ENCODE results near the gene MAFG.

Gene MAFG

DNA sequence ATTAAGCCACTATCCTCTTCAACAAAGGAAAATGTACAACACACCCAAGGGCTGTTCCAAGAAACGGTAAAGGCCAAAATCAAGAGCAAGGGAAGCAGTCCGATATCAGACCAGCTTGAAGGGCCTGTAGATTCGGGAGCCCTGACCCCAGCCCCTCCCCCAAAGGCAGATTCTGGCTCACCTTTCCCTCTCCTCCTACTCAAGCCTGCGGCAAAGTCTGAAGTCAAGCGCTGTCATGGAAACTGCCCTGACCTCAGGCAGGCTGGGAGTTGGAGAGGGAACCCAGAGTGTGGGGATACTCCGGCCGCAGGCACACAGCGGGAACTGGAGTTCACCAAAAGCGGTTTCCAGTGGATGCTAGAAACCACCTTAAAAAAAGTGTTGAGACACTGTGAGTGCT, 37.9 kb downstream of the MAFG start:
- DNase-seq = no peak

DNA sequence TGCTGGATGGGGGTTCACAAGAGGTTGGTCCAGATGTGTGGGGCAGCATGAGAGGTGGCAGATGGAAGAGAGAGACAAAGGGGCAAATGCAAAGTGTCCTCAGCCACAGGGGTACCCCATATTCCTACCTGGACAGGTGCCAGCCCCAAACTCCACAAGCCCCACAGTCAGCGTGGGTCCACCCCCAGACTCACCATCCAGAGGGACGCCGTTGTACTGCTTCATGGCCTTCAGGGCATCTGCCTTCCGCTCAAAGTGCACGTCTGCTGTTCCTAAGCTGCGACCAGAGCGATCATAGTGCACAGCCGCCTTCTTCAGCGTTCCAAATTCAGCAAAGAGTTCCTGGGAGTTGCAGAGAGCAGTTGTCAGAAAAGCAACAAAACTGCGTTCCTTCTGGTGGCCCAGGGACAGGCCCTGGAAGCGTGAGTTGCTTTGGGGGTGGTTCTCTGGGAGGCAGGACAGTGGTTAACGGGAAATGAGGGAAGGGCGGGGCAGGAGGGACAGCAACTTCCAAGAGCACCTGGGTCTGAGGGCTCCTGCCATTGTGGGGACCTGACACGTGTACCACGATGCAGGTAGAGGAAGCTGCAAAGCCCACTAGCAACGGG, 38.4 kb downstream of the MAFG start:
- no peak for DNase-seq

DNA sequence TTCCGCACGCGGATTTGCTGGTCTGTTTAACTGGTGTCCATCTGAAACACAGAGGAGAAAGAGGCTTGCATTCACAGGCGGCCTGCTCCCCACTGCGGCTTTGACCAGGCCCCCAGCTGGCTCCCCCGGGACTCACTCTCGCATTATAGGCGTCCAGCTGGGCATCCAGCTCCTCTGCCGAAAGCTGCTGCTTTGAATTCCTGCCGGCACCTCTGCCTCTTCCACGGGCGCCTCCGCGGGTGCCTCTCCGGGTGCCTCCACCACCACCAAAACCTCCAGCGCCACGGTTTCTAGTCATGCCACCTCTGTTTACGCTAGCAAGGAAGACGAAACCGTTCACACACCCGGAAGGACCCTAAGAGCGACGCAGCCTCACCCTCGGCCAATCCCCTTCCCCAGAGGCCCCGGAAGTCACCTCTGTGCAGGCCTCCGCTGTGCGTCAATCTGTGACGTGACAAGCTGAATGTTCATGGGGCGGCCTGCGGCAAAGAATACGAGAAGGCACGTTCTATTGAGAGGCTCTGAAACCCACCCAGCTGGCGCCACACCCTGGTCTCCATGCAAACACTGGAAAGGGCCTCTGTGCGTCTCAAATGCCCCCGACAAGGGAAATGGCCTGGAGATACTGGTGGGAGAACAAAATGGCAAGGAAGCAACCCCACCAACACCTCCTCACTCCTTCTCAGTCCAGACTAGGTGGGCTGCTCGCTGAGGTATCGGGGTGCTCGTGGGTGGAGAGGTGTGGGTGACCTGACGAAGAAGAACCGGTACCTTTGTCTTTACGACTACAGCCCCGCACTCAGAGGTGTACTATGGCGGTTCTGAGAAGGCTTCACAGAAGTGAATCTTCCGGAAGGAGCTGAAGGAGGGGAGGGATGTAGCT, 39.2 kb downstream of the MAFG start:
- no peak for DNase-seq

DNA sequence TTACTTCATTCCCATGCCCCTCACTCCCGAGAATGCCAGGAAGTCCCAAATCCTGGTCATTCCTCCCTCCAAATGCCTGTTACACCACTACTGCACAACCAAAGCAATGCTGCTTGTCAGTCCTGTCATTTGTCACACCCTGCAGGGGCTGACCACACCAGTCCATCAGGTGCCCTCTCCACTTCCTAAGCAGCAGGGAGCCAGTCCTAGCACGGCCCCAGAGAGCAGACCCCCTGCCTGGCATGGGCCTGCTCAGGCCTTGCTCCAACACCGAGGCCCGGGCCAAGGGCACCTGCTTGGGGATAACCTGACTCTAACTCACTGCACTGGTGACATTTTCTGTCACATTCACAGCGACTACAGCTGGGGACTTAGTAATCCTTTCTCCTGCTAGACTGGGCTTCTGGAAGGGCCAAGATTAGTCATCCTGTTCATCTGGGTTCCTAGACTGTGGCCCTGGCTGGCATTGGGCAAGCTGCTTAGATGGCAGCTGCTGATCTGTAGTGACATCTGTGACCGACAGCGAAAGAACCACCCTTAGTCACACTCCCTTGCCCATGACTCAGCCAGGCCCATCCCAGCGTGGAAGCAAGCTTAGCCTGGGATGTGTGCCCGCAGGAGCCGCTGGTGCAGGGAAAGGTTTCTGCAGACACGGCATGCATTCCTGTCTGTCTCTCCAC, 41.5 kb downstream of the MAFG start:
- no peak for DNase-seq

DNA sequence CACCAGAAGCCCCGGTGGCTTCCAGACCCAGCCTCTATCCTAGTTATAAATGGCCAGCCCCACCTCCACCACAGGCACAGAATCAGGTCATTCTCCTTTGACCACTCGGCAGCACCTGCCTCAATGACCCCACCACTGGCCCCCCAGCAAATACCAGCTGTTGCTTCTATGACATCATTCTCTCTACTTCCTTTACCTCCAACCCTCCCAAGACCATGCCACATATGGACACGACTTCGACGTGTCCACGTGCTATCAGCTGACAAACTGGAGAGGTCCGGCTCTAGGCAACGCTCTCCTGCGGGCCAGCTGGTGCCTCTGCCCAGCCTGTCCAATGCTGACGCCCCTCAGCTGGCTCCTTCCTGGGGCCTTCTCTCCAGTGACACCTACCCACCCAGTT, 42.1 kb downstream of the MAFG start:
- no peak for DNase-seq

DNA sequence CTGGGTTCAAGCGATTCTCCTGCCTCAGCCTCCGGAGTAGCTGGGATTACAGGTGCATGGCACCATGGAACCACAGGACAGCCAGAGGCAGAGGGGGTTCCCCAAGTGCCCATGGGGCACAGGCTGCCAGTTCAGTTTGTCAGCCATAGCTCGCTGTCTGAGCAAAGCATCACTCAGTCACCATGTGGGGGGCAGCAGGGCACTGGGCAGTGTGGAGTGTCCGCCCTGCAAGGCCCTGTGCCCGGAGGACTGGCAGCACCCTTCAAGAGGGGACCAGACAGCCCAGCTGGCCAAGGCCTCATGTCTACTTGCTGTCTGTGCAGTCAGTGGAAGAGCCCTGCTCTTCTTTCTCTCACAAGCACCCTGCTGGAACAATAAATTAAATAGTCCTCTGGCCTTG, 42.6 kb downstream of the MAFG start:
- DNase-seq = no peak

DNA sequence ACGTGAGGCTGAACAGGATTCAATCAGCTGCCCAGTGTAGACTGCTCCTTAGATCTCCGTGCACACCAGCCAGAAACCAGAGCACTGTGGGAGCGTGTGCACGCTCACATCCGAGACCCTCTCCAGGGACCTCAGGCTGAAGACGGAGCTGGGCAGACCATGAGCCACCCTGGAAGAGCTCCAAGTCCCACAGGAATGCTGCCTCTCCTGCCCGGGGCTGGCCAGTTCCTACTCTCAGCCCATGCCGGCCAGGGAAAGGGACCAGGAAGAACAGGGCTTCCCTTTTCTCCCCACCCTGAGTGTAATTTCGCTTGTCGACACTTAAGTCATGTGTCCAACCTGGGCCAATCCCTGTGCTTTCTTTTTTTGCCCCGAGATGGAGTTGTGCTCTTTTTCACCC, 43.0 kb downstream of the MAFG start:
- no peak for DNase-seq

DNA sequence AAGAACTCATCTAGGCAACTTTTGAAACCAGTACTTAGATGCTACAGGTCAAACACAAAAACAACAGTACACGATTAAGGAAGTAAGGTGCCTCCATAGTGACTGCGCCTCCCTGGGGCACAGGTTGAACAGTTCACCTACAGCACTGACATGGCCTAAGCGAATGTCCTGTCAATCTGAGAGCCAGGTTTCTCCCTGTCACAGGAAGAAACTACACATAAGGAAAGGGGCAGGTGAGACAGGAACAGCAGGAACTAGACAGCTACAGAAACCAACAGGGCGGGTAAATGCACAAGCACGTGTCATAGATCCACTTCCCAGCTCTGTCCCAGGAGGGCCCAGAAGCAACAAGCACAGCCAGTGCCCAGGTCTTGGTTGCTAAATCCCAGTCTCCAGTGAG, 48.4 kb downstream of the MAFG start:
- DNase-seq = no peak

DNA sequence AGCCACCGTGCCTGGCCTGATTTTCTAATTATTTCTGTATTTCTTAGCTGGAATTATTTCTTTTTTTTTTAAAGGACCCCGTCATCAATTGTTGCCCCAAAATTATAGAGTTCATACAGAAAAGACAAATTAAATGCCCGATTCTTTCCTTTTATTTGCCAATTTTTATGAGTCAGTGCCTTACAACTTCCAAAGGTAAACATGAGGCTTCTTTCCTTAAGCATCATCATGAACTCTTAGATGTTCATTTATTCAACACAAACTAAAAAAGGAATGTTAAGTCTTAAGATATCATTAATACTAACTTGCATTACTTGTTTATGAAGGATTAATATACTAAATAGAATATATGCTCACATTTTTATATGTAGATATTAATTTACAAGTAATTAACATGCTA, 49.2 kb downstream of the MAFG start:
- DNase-seq = no peak

DNA sequence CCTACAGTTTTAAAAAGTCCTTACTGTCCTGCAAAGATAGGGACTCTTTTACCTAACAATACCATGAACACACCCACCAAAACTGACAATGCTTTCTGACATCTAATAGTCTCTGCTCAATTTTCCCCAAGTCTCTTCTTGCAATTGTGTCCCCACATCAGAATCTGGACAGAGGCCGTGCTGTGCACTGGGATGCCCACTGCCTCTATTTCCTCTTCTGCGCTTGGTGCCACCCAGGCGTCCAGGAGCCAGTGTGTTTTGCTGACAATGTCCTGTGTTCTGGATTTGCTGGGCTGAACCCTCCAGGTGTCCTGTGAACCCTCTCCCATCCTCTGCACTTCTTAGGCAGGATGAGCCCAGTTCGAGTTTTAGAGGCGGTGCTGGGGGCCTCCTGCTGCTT, 50.0 kb downstream of the MAFG start:
- DNase-seq = no peak

DNA sequence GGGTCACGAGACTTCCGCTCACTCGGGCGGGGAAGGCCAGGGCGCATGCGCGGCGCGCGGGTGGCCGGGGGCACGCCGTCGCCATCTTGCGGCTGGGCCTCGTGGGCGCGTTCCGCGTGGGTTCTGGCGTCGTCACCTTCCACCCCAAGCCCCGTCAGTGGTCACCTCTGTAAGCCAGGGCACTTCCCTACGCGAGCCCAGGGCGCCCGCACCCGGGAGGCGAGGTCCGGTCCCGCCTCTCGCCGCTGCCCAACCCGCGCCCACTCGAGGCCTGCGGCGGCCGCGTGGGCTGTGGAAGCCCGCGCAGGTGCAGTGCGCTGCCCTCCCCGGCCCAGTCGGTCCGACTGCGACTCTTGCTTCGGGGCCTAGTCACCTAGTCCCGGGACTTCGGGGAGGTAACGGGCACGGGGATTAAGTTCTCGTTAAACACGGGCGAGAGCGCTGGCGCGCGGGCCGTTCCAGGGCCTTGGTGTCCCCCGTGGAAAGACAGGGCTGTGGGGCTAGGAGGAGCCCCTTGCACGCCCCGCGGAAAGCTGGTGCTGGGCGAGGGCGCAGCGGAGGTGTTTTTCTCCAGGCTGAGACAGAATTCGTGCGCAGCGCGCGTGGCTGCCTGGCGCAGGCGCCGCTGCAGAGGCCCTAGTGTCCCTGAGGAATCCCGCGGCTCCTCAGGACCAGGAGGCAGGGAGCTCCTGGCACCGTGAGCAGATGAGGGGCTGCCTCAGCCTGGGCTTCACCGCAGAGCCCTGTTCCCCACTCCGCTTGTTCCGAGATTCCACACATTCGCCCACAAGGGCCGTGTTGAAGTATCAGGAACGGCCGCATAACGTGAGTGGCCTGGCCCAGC, 55.9 kb downstream of the MAFG start:
- DNase-seq = peak; percentile 93

DNA sequence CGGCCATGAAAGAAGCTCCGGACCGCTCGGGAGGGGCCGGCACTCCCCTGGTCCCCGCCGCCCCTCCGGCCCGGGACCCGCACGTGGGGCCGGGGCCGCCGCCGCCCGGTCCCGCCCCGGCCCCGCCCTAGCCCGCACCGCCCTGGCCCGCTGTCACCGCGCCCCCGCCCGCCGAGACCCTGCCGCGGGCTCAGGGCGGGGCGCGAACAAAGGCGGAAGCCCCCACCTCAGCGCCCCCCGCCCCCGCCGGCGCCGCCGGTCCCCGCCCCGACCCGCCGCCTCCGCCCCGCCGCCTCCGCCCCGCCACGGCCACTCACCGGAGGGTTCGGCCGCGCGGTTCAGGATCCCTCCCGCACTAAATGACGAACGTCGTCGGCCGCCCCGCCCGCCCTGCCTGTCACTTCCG, 56.6 kb downstream of the MAFG start, which contains the start of gene ARHGDIA:
ARHGDIA (minus strand) TSS at position 357 of the 406 bp plus-strand sequence. CDS start 1,407 bp downstream, outside the sequence.
- DNase-seq = no peak

DNA sequence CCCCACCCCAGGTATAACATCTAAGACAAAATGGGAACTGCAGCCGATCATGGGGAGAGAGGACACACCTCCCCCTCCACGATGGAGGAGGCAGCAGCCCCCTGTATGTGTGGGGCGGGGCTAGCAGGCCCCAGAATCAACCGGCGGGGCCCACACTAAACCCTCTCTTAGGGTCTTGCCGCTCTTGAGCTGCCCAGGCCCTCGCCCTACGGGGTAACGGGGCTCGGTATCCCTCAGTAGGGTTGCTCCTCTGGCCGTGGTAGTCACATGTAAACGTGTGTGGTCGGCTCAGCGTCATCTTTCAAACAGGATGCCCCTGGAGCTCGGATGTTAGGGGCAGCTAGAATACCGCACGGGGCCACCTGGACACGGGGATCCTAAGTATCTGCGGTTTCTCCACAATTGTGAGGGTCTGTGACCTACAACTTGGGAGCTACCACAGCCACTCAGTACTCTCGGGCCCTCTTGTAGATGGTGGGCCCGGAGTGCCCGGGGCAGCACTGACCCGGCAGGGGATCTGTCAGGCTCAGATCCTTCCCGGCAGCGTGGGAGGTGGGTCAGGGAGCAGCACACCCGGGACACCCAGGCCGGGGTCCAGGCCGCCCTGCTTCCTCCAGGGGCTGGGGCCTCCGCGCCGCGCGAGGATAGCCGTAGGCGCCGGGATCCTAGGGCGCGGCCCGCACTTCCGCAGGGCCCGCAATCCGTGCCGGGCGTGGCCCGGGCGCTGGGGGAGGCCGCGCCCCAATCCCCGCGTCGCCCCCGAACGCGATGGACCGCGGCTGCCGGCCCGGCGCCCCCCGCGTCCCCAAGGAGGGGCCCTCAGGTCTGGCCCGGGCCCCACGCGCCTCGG, 57.2 kb downstream of the MAFG start:
- peak; percentile 66 for DNase-seq

DNA sequence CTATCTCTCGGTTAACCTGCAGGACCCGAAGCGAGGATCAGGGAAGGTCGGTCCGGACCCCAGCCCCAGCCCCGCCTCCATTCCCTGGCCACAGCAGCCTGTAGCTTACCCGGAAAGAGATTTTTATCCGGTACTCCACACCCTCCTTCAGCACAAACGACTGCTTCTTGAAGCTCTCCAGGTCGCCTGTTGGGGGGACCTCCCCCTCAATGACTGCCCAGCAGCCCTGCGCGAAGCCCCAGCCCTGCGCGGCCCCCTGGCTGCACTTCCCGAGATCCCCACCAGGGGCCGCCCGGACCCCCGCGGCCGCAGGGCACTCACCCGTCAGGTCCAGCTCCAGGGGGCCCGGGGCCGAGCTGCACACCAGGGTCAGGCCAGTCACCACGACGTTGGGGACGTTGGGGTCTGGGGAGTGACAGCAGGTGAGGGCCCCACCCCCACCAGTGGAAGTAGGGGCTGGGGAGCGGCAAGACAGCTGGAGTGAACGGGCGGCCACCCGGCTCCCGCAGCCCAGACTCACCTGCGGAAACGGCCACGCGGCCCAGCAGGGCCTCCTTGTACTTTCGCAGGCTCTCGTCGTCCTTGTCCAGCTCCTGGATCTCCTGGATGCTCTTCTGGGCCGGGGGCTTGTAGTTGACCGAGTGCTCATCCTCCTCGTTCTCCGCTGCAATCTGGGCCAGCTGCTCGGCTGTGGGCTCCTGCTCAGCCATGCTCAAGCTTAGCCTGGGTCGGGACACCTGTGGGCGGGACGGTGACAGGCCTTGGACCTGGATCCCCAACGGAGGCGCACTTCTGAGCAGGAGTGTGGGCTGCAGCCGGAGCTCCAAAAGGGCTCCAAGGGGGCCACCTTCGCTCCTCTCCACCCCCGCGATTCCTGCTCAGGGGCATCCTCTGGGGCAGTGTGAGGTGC, 58.1 kb downstream of the MAFG start:
- peak; percentile 73 for DNase-seq

DNA sequence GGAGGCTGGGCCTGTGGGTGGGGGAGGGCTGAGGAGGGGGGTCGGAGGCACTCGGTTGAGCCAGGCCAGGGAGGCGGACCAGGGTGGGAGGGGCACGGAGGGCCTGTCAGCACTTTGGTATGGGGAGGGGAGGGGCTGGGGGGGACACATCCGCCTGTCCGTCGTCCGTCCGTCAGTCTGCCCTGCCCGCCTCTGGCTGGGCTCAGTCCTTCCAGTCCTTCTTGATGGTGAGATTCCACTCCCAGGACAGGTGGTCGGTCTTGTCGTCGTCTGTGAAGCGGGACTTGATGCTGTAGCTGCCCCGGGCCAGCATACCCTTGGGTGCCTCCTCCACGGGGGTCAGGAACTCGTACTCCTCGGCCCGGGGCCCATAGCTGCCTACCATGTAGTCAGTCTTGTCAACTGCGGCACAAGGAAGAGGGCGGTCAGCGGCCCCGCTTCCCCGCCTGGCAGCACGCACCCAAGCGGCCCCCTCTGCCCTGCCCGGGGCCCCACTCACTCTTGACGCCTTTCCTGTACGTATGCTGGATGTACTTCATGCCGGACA, 58.8 kb downstream of the MAFG start:
- DNase-seq = peak; percentile 66

Measured in left hindlimb (tissue), 1 donor.